ENCODE measurements around the gene GPSM1.

DNA sequence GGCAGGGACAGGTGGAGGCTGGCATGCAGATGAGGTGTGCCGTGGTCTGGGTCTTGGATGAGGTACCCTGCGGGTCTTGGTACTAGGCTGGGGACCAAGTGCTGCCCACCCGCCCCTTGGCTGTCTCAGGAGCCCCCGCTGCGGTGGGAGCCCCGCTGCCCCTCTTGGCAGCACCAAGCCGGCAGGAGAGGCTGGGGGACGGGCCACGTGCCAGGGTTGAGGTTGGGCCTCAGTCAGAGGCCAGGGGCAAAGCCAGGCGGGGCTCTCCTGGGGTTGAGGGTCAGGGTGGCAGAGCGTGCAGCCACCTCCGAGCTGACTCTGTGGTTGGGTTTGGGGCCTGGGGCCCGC lies 44.2 kb downstream of the GPSM1 start:
- TF ChIP-seq RAD21 (IDR thresholded peaks at IDR 0.05; ENCODE audit: low read depth): no peak
- TF ChIP-seq CTCF (IDR thresholded peaks at IDR 0.05 in 2 of 3, conservative IDR thresholded peaks at IDR 0.05 in 1 of 3; ENCODE audit: borderline replicate concordance in 1 of 3, insufficient read depth in 1 of 3, low read depth in 2 of 3, low read length in 2 of 3): no peak
- TF ChIP-seq POLR2A (IDR thresholded peaks at IDR 0.05; ENCODE audit: borderline replicate concordance, extremely low read depth, insufficient read depth, insufficient read length): no peak
- TF ChIP-seq ZNF274 (IDR thresholded peaks at IDR 0.05; ENCODE audit: low read depth, low read length): no peak
- TF ChIP-seq TCF7L2 (IDR thresholded peaks at IDR 0.05; ENCODE audit: borderline replicate concordance, extremely low read depth, insufficient read depth, insufficient read length): no peak

Measured in HCT116 (cell line).